Activated T-cell treated with anti-CD3 and anti-CD28 coated beads, Interleukin-2, amount 50 U/mL, for 4 hours (primary cell): ENCODE results near the gene GPX2. TPM values are rescaled to one million over a fixed set of nuclear protein-coding genes. Genes with fewer than 3 reads are reported as not detected.

Source experiments
- ATAC-seq, 2 donors: fragments of 200-7000 bp; cut with Tn5 transposase; one replicate each; pipeline ENCODE4 v1.10.0; 2021
- DNase-seq: peaks from one replicate; pipeline ENCODE4 v3.0.0-alpha.2; 2020
- H3K27me3 Mint-ChIP-seq: one replicate; pipeline ENCODE4 v1.8.0; 2021; ENCODE audit warnings: low read depth, mixed read lengths
- H3K36me3 Mint-ChIP-seq: one replicate; pipeline ENCODE4 v1.8.0; 2022; ENCODE audit warnings: mixed read lengths; ENCODE audit not compliant: insufficient read depth
- H3K4me1 Mint-ChIP-seq: one replicate; pipeline ENCODE4 v1.8.0; 2021; ENCODE audit warnings: low read depth, mixed read lengths
- H3K4me3 Mint-ChIP-seq: one replicate; pipeline ENCODE4 v1.8.0; 2021; ENCODE audit warnings: mild to moderate bottlenecking, moderate library complexity, mixed read lengths
- H3K9me3 Mint-ChIP-seq: one replicate; pipeline ENCODE4 v1.8.0; 2021; ENCODE audit warnings: mixed read lengths
- total RNA-seq, 3 donors: library from RNA; stranded (reverse); gene quantifications; one replicate each; pipeline ENCODE4 v1.2.1, GENCODE V29; 2021

The GPX2 gene
- total RNA-seq, 3 donors from 2014 or later, result 0.22 TPM; not detected in 2

- Mint-ChIP-seq H3K27me3 (no peaks in the 10 kb centered on the region), H3K9me3 (no peaks in the 10 kb centered on the region), H3K4me3 (peak overlapping the region; percentile 77), H3K36me3 (no peaks in the 10 kb centered on the region), H3K4me1 (peaks cover 8% of the 10 kb centered on the region)
- ATAC-seq (no peak), DNase-seq (no peak)
These were observed 28.4 kb upstream of the GPX2 start for GRCh38 chr14:64970776-64971477.

DNA sequence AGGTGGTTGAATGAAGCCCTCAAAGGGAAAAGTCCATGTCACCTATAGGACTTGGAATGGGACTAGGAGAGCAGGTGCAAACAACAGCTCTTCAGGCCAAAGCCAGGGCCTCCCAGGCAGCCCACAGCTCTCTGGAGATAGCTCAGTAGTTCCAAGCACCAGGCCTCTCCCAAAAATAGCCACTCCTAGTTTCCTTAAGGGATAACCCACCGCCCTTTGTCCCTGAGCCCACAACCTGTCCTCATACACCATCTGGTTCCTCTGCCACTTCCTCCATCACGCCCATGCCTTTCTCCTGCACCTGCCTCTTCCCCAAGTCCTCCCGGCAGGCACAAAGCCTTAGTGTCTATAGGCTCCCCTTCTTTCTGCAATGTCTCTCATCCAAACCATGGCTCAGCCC, 27.5 kb upstream of the GPX2 start:
- H3K4me3 Mint-ChIP-seq, result no peak overlapping the region
- no peaks in the 10 kb centered on the region for H3K9me3 Mint-ChIP-seq
- ATAC-seq, result no peak
- no peaks in the 10 kb centered on the region for H3K27me3 Mint-ChIP-seq
- DNase-seq, result no peak
- peaks cover 8% of the 10 kb centered on the region for H3K4me1 Mint-ChIP-seq
- H3K36me3 Mint-ChIP-seq, result peaks cover 2% of the 10 kb centered on the region

- Mint-ChIP-seq H3K9me3 (no peaks in the 10 kb centered on the region), H3K27me3 (no peaks in the 10 kb centered on the region), H3K36me3 (peaks cover 5% of the 10 kb centered on the region), H3K4me3 (no peak overlapping the region), H3K4me1 (peaks cover 11% of the 10 kb centered on the region)
- DNase-seq (no peak), ATAC-seq (no peak)
These were observed 26.1 kb upstream of the GPX2 start for GRCh38 chr14:64968651-64969050.

DNA sequence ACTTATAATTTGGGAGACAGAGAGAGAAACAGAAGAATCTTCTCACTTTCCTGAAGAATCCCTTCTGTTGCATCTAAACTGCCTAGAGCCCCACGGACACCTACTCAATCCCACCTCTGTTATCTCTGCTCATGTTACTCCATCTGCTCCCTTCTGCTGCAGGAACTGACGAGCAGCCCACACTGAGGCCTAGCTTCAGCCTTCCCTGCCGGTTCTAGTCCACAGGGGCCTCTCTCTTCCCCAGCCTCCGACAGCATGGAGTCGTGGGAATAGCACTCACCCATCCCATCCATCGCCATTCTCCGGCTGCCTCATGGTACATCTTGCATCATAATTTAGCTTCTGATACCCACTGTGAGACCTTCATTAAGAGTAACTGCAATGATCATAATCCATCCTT, 25.6 kb upstream of the GPX2 start:
- Mint-ChIP-seq H3K9me3 (no peaks in the 10 kb centered on the region), H3K36me3 (peaks cover 5% of the 10 kb centered on the region), H3K4me1 (peaks cover 11% of the 10 kb centered on the region), H3K4me3 (no peak overlapping the region), H3K27me3 (no peaks in the 10 kb centered on the region)
- DNase-seq, result no peak
- no peak for ATAC-seq

DNA sequence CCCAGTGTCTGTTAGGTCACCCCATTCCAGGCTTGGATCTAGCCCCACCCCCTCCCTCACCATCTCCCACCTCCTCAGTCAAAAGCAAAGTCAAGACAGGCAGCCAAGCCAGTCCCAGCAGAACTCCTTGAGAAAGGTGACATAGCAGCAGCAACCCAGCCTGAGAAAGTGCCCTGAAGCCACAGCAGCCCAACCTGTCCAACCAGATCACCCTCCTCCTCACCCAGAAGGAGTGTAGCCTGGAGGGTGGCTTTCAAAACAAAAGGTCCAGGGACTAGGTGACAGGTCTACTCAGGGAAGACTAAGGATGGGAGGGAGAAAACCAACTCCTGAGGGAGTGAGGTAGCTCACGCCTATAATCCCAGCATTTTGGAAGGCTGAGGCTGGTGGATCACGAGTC, 24.4 kb upstream of the GPX2 start:
- no peak for ATAC-seq
- Mint-ChIP-seq H3K9me3 (no peaks in the 10 kb centered on the region), H3K4me1 (peaks cover 11% of the 10 kb centered on the region), H3K4me3 (no peak overlapping the region), H3K36me3 (peaks cover 5% of the 10 kb centered on the region), H3K27me3 (no peaks in the 10 kb centered on the region)
- no peak for DNase-seq

DNA sequence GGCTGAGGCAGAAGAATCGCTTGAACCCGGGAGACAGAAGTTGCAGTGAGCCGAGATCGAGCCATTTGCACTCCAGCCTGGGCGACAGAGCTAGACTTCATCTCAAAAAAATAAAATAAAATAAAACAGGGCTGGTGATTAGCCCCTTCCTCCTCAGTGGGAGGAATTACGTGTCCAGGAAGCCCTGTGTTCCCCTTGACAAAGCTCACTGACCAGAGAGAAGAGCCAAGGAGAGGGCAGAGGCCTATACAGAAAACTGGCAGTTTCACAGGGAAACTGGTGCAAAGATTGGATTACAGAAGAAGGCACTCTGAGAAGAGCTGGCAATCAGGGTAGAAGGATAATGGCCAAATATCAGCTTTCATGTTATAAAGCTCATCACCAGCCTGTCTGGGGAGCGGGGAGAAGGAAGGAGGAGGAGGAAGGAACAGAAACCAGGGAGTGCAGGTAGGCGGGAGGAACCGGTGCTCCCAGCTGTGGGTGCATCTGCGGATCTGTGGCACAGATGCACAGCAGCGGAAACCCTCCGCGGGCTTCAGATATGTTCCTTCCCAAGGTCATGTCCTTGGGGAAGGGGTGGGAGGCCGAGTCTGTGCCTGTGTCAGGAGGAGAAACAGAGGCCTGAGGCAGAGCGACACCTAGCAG, 22.9 kb upstream of the GPX2 start:
- Mint-ChIP-seq H3K27me3 (no peaks in the 10 kb centered on the region), H3K9me3 (no peaks in the 10 kb centered on the region), H3K36me3 (peaks cover 5% of the 10 kb centered on the region), H3K4me3 (no peak overlapping the region), H3K4me1 (peaks cover 5% of the 10 kb centered on the region)
- ATAC-seq, result no peak
- no peak for DNase-seq

GRCh38 chr14:64963611-64964010, 21.1 kb upstream of the GPX2 start:
- ATAC-seq (no peak), DNase-seq (no peak)
- Mint-ChIP-seq H3K36me3 (peaks cover 5% of the 10 kb centered on the region), H3K4me1 (peaks cover 5% of the 10 kb centered on the region), H3K4me3 (no peak overlapping the region), H3K9me3 (no peaks in the 10 kb centered on the region), H3K27me3 (no peaks in the 10 kb centered on the region)

DNA sequence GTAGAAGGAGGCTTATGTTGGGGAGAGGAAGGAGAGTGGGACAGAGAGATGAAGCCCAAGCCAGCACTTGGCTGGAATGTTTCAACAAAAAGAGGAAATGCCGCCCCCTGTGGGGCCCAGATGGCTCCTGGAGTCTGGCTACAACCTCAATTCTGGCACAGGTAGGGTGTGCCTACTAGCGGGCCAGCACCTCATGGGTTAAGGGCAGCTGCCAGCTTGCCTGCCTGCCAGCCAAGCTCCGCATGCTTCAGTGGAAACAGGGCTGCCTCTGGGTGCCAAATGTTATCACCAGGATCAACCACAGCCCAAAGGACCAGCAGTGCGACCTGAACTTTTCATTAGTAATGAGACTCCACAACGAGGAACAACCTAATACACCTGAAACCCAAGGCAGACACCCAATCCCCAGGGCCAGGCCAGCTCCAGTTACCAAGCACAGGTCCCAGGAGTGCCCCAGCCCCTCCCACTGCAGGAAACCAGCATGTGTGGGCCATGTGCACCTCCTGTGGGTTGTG, 18.3 kb upstream of the GPX2 start:
- ATAC-seq (no peak), DNase-seq (no peak)
- Mint-ChIP-seq H3K4me3 (no peak overlapping the region), H3K4me1 (peaks cover 3% of the 10 kb centered on the region), H3K36me3 (peaks cover 5% of the 10 kb centered on the region), H3K27me3 (no peaks in the 10 kb centered on the region), H3K9me3 (no peaks in the 10 kb centered on the region)

DNA sequence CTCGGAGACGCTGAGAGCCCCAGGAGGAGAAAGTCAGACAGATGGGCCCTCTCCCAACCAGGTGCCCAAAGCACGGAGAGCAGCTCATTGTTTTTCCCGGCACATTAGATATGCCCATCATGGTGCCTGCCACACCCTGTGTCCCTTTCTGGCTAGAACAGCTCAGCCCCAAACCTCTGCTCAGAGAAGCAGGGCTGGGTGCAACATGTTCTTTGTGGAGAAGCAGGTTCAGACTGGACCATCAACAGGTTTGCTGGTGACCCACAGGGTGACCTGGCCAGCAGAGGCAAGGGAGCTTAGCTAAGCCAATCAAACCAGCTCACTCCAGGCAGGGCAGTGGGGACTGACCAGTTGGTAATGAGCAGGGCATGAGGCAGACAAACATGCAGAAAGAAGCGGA, 16.2 kb upstream of the GPX2 start:
- no peak for DNase-seq
- Mint-ChIP-seq H3K9me3 (no peaks in the 10 kb centered on the region), H3K36me3 (peaks cover 3% of the 10 kb centered on the region)

DNA sequence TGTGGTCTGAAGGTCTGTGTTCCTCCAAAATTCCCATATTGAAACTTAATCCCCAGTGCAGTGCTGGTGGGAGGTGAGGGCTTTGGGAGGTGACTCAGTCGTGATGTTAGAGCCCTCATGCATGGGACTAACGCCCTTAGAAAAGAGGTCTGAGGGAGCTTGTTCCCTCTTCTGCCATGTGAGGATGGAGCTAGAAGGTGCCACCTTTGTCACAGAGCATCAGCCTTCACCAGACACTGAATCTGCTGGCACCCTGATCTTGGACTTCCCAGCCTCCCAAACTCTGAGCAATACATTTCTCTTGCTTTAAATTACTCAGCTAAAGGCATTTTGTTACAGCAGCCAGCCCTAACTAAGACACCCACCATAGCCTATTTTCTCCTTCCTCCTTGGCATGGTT, 15.7 kb upstream of the GPX2 start:
- DNase-seq, result no peak
- Mint-ChIP-seq H3K27me3 (no peaks in the 10 kb centered on the region), H3K36me3 (peaks cover 2% of the 10 kb centered on the region), H3K4me3 (no peak overlapping the region), H3K4me1 (no peaks in the 10 kb centered on the region), H3K9me3 (no peaks in the 10 kb centered on the region)
- no peak for ATAC-seq

More for the DNA sequence above, 16.2 kb upstream of the GPX2 start:
- peaks cover under 1% of the 10 kb centered on the region for H3K4me1 Mint-ChIP-seq
- no peaks in the 10 kb centered on the region for H3K27me3 Mint-ChIP-seq
- no peak for ATAC-seq
- no peak overlapping the region for H3K4me3 Mint-ChIP-seq

GRCh38 chr14:64956697-64957406, 14.3 kb upstream of the GPX2 start:
- DNase-seq (no peak), ATAC-seq (no peak)
- Mint-ChIP-seq H3K4me3 (no peak overlapping the region), H3K4me1 (peaks cover 2% of the 10 kb centered on the region), H3K27me3 (no peaks in the 10 kb centered on the region), H3K9me3 (no peaks in the 10 kb centered on the region), H3K36me3 (peaks cover 2% of the 10 kb centered on the region)

DNA sequence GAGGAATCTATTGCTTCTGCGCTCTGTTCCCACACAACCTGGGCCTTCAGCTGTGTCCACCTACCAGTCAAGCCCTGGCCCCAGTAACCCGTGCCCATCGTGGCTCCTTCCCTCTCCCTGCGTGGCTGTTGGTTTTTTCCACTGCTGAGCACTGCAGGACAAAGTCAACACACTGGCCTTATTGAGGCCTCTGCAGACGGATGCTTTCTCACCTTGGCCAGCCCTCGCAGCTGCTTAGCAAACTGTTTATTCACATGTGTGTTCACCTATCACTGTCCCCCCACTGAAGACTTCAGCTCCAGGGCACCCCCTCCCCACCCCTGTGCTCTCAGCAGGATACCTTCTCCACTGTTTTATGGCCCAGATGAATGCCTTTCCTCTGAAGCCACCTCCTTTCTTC, 12.8 kb upstream of the GPX2 start:
- DNase-seq (no peak), ATAC-seq (no peak)
- Mint-ChIP-seq H3K27me3 (no peaks in the 10 kb centered on the region), H3K36me3 (peaks cover 7% of the 10 kb centered on the region), H3K9me3 (no peaks in the 10 kb centered on the region), H3K4me3 (no peak overlapping the region), H3K4me1 (peaks cover 2% of the 10 kb centered on the region)

GRCh38 chr14:64954491-64955240, 12.1 kb upstream of the GPX2 start:
- H3K4me3 Mint-ChIP-seq, result no peak overlapping the region
- peaks cover 2% of the 10 kb centered on the region for H3K4me1 Mint-ChIP-seq
- peaks cover 9% of the 10 kb centered on the region for H3K36me3 Mint-ChIP-seq
- DNase-seq (no peak), ATAC-seq (no peak)
- no peaks in the 10 kb centered on the region for H3K9me3 Mint-ChIP-seq
- H3K27me3 Mint-ChIP-seq, result no peaks in the 10 kb centered on the region

- H3K9me3 Mint-ChIP-seq, result no peaks in the 10 kb centered on the region
- DNase-seq (no peak), ATAC-seq (no peak)
- H3K36me3 Mint-ChIP-seq, result peaks cover 9% of the 10 kb centered on the region
- no peaks in the 10 kb centered on the region for H3K27me3 Mint-ChIP-seq
- peaks cover 2% of the 10 kb centered on the region for H3K4me1 Mint-ChIP-seq
- H3K4me3 Mint-ChIP-seq, result no peak overlapping the region
These were observed 11.1 kb upstream of the GPX2 start for GRCh38 chr14:64953661-64954060.
